Fibroblast of peridontal ligament (primary cell): ENCODE measurements around the gene NPIPB2.
A peak's percentile ranks its signal among the peaks of the same experiment; 100 is the strongest.
"Not testable (repeated sequence)": the region's sequence is repeated elsewhere in the genome, so short reads cannot be mapped to it uniquely, and the experiment has no call there.

Experiments used
- DNase-seq: peaks from one replicate; pipeline ENCODE4 v3.0.0-alpha.2; 2010; ENCODE audit errors: extremely low read depth

NPIPB2 gene

DNA sequence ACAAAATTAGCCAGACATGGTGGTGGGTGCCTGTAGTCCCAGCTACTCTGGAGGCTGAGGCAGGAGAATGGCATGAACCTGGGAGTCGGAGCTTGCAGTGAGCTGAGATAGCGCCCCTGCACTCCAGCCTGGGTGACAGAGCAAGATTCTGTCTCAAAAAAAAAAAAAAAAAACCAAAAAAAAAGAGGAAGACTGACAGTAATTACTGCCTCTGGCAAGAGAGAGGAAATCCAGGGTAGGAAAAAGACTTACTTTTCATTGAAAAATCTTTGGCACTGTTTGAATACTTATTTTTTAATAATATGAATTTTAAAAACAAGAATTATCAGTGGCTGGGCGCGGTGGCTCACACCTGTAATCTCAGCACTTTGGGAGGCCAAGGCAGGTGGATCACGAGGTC, 20.6 kb upstream of the NPIPB2 start:
- not testable (repeated sequence) for DNase-seq

GRCh38 chr16:11957591-11958395, 15.9 kb upstream of the NPIPB2 start:
- DNase-seq, result peak; percentile 66

DNA sequence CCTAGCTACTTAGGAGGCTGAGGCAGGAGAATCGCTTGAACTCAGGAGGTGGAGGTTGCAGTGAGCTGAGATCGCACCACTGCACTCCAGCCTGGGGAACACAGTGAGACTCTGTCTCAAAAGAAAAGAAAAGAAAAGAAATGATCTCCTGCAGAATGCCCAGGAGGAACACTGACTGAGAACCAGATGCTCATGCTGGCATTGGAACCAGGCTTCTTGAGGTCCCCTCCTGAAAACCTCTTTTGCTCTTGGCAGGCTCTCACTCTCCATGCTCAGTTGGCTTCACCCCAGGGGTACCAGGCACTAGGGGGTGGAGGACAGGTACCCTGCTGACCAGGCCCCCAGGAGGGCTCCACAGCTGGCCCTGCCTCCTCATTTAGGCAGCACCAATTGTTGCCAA, 14.7 kb upstream of the NPIPB2 start:
- no peak for DNase-seq

DNA sequence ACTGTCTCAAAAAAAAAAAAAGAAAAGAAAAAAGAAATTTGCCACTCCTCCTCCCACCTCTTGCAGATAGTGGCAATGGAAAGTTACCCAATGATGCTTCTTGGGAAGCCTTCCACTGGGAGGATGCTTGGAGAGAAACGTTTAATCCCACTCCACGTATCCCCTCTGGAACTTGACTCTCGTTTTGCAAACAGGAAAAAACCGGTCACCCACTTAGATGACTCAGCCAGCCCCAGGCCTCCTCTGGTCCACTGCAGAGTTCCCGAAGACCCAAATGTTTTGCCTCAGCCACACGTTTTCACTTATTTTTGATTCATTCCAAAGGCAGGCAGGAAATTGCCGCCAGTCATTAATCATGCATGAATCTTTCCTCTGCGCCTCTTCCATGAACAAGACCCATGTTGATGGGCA, 13.9 kb upstream of the NPIPB2 start:
- peak; percentile 94 for DNase-seq

DNA sequence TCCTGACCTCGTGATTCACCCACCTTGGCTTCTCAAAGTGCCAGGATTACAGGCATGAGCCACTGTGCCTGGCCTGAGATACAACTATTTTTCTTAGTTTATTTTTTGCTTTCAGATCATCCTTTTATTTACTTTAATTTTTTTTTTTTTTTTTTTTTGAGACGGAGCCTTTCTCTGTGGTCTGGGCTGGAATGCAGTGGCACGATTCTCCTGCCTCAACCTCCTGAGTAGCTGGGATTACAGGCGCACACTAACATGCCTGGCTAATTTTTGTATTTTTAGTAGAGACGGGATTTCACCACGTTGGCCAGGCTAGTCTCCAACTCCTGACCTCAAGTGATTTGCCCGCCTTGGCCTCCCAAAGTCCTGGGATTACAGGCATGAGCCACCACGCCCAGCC, 11.7 kb upstream of the NPIPB2 start:
- not testable (repeated sequence) for DNase-seq

DNA sequence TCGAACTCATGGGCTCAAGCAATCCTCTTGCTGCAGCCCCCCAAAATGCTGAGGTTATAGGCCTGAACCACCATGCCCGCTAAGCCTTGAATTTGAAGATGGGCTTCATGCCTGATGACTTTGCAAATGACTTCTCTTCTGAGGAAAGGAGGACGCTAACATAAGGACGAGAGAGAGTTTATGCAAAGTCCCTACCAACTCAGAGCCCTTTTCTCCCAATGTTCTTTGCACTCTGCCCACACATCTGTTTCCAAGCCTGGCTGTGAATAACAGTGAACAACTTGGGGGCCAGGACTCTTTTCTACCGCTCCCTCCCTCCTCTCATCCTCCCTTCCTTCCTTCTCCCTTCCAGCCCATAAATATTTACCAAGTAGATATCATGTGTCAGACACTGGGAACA, 8.5 kb upstream of the NPIPB2 start:
- DNase-seq, result no peak

GRCh38 chr16:11949527-11949926, 7.7 kb upstream of the NPIPB2 start:
- peak; percentile 59 for DNase-seq

- no peak for DNase-seq
Measured at GRCh38 chr16:11948819-11949218, 7.0 kb upstream of the NPIPB2 start.

DNA sequence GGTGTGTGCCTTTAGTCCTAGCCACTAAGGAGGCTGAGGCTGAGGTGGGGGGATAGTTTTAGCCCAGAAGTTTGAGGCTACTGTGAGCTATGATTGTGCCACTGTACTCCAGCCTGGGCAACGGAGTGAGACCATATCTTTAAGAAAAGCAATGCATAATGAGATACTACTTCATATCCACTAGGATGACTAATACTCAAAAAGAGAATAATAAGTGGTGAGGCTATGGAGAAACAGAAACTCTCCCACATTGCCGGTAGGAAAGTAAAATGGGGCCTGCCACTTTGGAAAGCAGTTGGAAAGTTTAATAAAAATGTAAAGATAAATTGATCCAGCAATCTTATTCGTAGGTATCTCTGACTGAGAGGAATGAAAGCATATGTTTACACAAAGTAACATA, 4.6 kb upstream of the NPIPB2 start:
- no peak for DNase-seq

DNA sequence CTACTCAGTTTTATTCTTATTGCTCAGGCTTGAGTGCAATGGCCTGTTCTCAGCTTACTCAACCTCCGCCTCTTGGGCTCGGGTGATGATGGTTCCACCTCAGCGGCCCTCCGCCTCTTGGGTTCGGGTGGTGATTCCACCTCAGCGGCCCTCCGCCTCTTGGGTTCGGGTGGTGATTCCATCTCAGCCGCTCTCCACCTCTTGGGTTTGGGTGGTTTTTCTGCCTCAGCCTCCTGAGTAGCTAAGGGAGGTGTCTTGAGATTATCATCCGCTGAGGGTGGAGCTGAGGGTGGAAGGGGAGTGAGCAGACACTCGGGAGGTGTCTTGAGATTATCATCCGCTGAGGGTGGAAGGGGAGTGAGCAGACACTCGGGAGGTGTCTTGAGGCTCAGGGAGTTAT, 14.5 kb downstream of the NPIPB2 start:
- not testable (repeated sequence) for DNase-seq

DNA sequence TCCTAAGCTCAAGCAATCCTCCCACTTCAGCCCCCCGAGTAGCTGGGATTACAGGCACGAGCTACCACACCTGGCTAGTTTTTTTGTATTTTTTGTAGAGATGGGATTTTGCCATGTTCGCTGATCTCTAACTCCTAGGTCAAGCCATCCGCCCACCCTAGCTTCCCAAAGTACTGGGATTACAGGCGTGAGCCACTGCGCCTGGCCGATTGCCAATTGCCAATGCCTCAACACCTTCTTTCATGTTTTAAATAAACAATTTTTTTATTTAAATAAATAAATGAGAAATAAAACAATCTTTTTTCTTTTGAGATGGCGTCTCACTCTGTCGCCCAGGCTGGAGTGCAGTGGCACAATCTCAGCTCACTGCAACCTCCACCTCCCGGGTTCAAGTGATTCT, 17.8 kb downstream of the NPIPB2 start:
- DNase-seq, result not testable (repeated sequence)

GRCh38 chr16:11916524-11917285, 25.1 kb downstream of the NPIPB2 start:
- peak; percentile 61 for DNase-seq

GRCh38 chr16:11915644-11916523, 26.0 kb downstream of the NPIPB2 start, which contains the start of gene GSPT1:
TSS of gene GSPT1 (minus strand) at chr16:11915956. CDS start at chr16:11915720, 236 bp downstream.
- peak; percentile 95 for DNase-seq

DNA sequence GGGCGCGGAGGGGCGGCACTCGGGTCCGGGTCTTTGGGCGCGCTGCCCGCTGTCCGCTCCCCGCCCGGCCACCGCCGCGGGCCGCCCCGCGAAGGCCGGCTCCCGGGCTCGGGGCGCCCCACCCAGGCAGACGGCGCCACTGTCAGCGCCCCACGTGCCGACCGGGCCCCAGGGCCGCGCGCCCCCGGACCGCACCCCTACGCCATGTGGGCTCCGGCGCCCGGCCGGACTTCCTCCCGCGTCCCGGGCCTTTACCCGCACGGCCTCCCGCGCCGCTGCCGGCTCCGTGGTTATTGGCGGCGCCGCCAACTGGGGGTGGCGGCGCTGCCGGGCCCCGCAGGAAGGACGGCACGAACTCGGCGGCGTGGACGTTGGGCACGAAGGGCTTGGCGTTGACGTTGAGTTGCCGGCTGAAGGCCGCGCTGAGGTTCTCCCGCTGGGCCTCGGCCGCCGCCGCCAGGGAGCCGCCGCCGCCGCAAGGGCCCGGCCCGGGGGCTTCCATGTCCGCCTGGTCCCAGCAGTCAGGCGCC, 26.7 kb downstream of the NPIPB2 start:
- no peak for DNase-seq

DNA sequence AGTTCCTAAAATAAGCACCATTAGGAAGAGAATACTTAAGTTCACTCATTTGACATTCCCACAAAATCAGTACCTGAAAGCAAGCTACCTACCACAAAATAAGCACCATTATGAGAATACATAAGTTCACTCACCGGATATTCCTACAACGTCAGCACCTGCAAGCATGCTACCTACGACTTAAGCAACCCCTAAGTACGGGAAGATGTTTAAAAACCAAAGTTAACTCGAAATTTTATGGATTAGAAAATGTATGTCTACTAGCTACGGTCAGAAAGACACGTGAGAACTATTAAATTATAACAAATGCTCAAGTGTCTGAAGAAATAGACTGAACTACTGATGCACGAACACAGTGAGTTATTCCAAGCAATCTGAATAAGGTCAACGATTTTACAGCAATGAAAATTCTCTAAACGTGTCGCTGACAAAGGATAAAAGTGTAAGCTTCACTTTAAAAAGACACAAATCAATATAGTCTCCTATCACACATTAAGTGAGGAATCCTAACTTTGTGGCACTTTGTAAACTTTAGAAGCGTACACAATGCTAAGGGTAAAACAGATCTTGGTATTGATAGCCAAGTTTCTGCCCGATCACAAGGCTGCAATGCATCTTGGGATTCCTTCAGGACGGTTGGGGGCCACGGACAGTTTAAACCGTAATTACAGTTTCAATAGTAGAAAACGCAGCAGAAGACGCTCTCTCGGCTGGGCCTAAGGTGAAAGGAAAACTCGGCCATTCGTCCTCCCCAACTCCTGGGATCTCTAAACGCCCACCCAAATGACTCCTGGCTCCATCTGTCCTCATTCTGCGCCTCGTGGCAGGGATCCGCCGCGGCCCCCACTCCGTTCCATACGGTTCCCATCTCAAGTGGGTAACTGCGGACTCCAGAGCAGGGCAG, 27.4 kb downstream of the NPIPB2 start:
- DNase-seq, result peak; percentile 46

DNA sequence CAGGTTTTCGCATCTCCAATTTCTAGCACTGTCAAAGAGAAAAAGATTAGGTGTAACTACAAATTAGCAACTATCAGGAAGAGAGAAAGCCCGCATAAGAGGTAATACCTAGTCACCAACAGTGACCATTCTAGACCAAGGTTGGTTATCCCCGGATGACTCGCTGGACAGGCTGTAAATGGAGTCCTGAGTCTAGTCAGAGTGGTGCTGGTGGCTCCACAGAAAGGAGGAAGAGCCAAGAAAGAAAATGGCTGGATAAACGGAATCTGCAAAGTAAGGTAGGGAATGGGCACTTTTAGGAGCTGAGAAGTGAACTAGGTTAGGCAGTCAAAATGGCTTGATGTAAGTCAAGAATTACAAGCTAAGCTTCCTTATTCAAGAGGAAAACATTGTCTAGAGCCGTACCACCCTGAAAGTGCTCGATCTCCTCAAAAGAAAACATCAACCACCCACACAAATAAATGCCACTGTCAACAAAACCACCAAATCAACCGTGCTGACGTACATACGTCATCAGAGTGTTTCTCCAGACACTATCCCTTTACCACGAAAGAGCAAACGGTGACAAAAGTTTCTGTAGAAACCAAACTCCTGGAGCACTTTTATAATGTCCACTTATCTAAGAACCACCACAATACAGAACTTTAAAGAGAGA, 28.3 kb downstream of the NPIPB2 start:
- peak; percentile 43 for DNase-seq

DNA sequence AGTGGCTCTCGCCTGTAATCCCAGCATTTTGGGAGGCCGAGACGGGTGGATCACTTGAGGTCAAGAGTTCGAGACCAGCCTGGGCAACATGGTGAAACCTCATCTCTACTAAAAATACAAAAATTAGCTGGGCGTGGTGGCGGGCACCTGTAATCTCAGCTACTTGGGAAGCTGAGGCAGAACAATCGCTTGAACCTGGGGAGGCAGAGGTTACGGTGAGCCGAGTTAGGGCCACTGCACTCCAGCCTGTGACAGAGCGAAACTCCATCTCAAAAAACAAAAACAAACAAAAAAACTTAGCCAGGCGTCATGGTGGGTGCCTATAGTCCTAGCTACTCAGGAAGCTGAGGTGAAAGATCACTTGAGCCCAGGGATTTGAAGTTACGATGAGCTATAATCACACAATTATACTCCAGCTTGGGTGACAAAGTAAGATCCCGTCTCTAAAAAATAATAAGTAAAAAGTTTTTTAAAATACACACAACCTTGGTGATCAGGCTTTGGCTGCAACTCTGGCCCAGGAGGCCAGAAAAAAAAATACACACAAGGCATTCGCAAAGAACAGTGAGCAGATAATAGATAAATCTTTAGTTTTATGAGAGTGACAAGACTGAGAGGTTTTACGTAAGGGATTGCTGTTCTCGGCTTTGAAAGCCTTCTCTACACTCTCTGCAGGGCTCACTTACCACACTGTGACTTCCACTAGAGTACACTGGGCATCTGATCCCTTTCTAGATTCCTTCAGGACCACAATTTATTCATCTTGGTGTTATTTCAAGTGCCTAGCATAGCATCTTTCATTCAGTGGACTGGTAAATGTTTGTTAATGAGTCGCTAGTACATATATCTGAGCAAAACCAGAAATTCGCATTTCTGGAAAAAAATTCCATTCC, 31.9 kb downstream of the NPIPB2 start:
- peak; percentile 87 for DNase-seq

- no peak for DNase-seq
Measured at GRCh38 chr16:11907160-11907970, 34.5 kb downstream of the NPIPB2 start.
